GM13976 (cell line): ENCODE measurements around the gene KRT84.

ENCODE experiments used
- DNase-seq: peaks from one replicate; pipeline ENCODE4 v3.0.0; 2012; ENCODE audit warnings: low spot score
- in situ Hi-C: fragments of 300-500 bp; cut with MboI; formaldehyde crosslinking; loops from one replicate; pipeline ENCODE4 v1.12.0; 2022; ENCODE audit warnings: low sequenced_read_pairs, mixed read lengths, inconsistent platforms; ENCODE audit not compliant: unreplicated experiment
- TF ChIP-seq, protein P1 (sequence below): IDR thresholded peaks from 2 replicates; pipeline ENCODE4 v1.5.1; 2012; ENCODE audit warnings: borderline replicate concordance, mild to moderate bottlenecking; ENCODE audit not compliant: insufficient read depth; ENCODE audit errors: extremely low read depth, missing control alignments, control extremely low read depth

The KRT84 gene

DNA sequence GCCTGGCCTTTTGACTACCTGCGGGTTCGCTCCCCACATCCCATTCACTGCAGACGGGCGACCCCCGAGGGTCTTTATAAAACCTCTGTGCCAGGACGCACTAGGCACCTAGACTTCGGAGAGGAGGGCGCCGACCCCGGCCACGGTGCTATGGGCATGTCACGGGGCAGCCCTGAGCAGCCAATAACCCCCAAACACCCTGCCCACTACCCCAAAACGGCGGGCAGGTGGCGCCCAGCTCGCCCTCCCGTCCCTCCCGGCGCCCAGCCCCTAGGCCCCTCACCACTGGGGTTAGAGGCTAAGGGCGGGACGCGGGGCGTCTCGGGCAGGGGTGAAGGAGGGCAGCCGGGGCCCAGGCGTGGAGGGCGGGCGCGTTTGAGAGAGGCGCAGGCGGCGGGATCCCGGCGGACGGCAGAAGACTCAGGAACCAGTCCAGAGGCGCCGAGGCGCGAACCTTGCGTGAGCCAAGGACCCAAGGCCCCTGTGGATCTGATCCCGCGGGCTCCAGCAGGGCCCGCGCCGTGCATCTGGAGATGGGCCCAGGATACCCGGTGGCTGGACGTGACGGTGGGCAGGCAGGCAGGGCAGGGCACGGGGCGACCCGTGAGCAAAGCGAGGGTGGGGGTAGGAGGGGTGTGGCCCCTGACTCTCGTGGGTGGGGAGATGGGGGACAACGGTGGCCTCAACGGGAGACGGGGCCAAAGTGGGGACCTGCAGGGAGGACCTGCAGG, 29.3 kb downstream of the KRT84 start:
- in situ Hi-C loops = no loop called here
- TF ChIP-seq, protein P1, sequence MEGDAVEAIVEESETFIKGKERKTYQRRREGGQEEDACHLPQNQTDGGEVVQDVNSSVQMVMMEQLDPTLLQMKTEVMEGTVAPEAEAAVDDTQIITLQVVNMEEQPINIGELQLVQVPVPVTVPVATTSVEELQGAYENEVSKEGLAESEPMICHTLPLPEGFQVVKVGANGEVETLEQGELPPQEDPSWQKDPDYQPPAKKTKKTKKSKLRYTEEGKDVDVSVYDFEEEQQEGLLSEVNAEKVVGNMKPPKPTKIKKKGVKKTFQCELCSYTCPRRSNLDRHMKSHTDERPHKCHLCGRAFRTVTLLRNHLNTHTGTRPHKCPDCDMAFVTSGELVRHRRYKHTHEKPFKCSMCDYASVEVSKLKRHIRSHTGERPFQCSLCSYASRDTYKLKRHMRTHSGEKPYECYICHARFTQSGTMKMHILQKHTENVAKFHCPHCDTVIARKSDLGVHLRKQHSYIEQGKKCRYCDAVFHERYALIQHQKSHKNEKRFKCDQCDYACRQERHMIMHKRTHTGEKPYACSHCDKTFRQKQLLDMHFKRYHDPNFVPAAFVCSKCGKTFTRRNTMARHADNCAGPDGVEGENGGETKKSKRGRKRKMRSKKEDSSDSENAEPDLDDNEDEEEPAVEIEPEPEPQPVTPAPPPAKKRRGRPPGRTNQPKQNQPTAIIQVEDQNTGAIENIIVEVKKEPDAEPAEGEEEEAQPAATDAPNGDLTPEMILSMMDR = no peak
- DNase-seq = no peak

GRCh38 chr12:52355176-52355575, 30.3 kb downstream of the KRT84 start:
- TF ChIP-seq, protein P1 = no peak
- in situ Hi-C loops = no loop called here
- no peak for DNase-seq

DNA sequence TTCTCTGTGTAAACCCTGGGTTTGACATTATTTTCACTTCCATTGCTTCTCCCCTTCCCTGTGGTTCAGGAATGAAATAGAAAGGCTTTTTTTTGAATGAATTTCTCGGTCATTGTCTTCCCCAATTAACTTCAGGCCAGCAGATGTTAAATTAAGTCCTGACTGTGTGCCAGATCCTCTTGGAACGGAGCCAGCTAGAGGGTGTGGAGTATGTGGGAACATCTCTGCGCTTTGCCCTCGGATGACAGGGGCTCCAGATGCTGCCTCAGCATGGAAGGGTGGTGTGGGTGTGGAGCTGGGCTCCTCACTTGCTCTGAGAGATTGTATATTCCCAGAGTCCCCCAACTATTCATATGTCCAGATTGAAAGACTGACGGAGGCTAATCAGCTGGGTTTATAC, 31.3 kb downstream of the KRT84 start:
- TF ChIP-seq, protein P1 = no peak
- no peak for DNase-seq
- in situ Hi-C loops = no loop called here

DNA sequence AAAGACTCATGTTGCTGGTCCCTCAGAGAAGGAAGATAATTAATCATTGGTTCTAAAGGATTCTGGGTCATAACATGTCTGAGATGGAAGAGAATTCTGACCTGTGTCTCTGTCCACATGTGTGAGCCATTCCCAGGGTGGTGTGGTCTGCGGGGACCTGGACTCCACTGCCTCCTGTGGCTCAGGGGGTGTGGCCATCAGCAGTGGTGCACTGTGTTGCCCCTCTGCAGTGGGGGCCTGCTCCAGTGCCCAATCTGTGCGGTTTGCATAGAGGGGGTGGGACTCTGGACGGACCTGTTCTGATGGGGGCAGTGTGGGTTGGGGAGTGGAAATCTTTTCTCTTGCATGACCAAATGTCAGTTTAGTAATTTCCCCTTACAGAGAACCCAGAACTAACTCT, 31.7 kb downstream of the KRT84 start:
- TF ChIP-seq, protein P1 = no peak
- DNase-seq = no peak
- in situ Hi-C loops = no loop called here

- no peak for DNase-seq
- in situ Hi-C loops = no loop called here
- TF ChIP-seq, protein P1 = no peak
Observed at GRCh38 chr12:52352951-52353350, 32.5 kb downstream of the KRT84 start.

- DNase-seq = no peak
- TF ChIP-seq, protein P1 = no peak
- in situ Hi-C loops = no loop called here
Observed at GRCh38 chr12:52351196-52352059, 34.0 kb downstream of the KRT84 start.
